ENCODE results near the gene UTS2R. TPM values are rescaled to one million over a fixed set of nuclear protein-coding genes. Genes with fewer than 3 reads are reported as not detected.

UTS2R gene
- total RNA-seq, 1 donor from 2014 or later: not detected

- Mint-ChIP-seq H3K27me3 (ENCODE audit: unreplicated experiment) (peaks cover 18% of the 10 kb centered on the region), H3K27ac (ENCODE audit: unreplicated experiment) (no peak overlapping the region), H3K36me3 (ENCODE audit: unreplicated experiment) (no peaks in the 10 kb centered on the region), H3K4me3 (ENCODE audit: unreplicated experiment) (no peak overlapping the region), H3K4me1 (ENCODE audit: unreplicated experiment) (peaks cover 13% of the 10 kb centered on the region), H3K9me3 (ENCODE audit: unreplicated experiment) (no peaks in the 10 kb centered on the region)
- DNase-seq (ENCODE audit: extremely low spot score, unreplicated experiment): peak; percentile 94
- peak; percentile 98 for TF ChIP-seq CTCF (IDR thresholded peaks at IDR 0.05)
Measured at GRCh38 chr17:82351713-82352488, 19.7 kb upstream of the UTS2R start.

DNA sequence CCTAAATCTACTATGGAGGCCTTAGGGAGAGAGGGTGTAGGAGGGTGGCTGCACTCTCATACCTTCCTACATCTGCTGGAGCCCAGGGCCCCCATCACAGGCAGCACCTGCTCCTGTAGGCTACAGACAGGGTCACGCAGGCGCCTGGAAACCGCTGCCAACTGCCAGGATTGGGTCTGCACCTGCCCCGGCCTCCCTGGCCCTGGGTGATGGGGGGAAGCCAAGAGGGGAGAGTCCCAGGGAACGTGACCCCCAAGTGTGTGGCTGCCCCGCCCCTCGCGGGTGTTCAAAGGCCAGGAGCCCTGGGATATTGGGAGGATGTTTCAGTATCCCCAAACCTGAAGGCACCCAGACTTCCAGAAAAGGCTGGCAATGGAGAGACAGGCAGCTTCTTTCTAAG lies 18.1 kb upstream of the UTS2R start:
- TF ChIP-seq CTCF (IDR thresholded peaks at IDR 0.05): no peak
- Mint-ChIP-seq H3K27me3 (ENCODE audit: unreplicated experiment) (peaks cover 22% of the 10 kb centered on the region), H3K9me3 (ENCODE audit: unreplicated experiment) (no peaks in the 10 kb centered on the region), H3K36me3 (ENCODE audit: unreplicated experiment) (no peaks in the 10 kb centered on the region), H3K4me3 (ENCODE audit: unreplicated experiment) (no peak overlapping the region), H3K4me1 (ENCODE audit: unreplicated experiment) (peaks cover 13% of the 10 kb centered on the region), H3K27ac (ENCODE audit: unreplicated experiment) (no peak overlapping the region)
- DNase-seq (ENCODE audit: extremely low spot score, unreplicated experiment): no peak

DNA sequence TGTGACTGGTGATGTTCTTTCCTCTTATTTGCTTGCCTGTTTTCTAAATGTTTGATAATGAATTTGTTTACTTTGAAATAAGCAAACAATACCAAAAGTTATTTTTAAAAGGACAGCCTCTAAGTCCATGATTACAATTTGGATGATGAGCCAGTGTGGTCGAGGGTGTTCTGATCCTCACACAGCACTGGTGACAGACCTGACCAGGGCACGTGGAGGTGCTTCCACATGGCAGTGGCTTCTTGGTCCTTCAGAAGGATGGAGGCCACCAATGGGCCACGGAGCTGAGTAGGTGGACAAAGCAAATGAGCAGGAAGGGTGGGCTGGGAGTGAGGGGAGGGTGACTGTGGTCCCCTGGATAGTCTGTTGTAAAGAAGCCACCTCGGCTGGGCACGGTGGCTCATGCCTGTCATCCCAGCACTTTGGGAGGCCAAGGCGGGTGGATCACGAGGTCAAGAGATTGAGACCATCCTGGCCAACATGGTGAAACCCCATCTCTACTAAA lies 16.7 kb upstream of the UTS2R start:
- Mint-ChIP-seq H3K27me3 (ENCODE audit: unreplicated experiment) (peaks cover 15% of the 10 kb centered on the region), H3K4me3 (ENCODE audit: unreplicated experiment) (no peak overlapping the region), H3K4me1 (ENCODE audit: unreplicated experiment) (peaks cover 4% of the 10 kb centered on the region), H3K9me3 (ENCODE audit: unreplicated experiment) (no peaks in the 10 kb centered on the region), H3K36me3 (ENCODE audit: unreplicated experiment) (no peaks in the 10 kb centered on the region), H3K27ac (ENCODE audit: unreplicated experiment) (no peak overlapping the region)
- no peak for DNase-seq (ENCODE audit: extremely low spot score, unreplicated experiment)
- TF ChIP-seq CTCF (IDR thresholded peaks at IDR 0.05): no peak

GRCh38 chr17:82355770-82356427 lies 15.7 kb upstream of the UTS2R start:
- Mint-ChIP-seq H3K27ac (ENCODE audit: unreplicated experiment) (no peak overlapping the region), H3K36me3 (ENCODE audit: unreplicated experiment) (no peaks in the 10 kb centered on the region), H3K27me3 (ENCODE audit: unreplicated experiment) (peaks cover 15% of the 10 kb centered on the region), H3K4me1 (ENCODE audit: unreplicated experiment) (peaks cover 4% of the 10 kb centered on the region), H3K9me3 (ENCODE audit: unreplicated experiment) (no peaks in the 10 kb centered on the region), H3K4me3 (ENCODE audit: unreplicated experiment) (no peak overlapping the region)
- no peak for TF ChIP-seq CTCF (IDR thresholded peaks at IDR 0.05)
- DNase-seq (ENCODE audit: extremely low spot score, unreplicated experiment): no peak

DNA sequence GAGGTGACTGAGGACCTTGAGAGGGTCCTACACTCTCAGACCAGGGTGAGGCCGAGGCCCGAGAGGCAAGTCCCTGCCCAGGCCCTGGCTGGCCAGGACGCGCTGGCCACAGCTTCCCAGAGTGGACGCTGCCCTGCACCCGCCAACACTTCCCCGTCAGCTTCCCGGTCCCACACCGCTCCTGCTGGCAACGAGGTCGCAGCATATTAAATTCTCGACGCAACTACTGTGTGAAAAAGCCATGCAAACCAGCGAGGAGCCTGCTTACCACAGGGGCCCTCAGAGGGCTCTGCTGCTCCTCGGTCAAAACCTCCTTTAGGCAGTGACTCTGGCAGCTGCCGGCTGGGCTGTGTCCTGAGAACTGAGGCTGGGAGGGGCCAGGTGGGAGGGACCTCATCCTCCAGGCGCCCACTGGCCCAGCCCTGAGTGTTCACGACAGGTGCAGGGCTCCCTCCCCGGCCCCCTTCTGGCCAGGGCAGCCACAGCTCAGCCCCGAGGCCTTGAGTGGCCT lies 14.7 kb upstream of the UTS2R start:
- no peak for TF ChIP-seq CTCF (IDR thresholded peaks at IDR 0.05)
- no peak for DNase-seq (ENCODE audit: extremely low spot score, unreplicated experiment)
- Mint-ChIP-seq H3K36me3 (ENCODE audit: unreplicated experiment) (no peaks in the 10 kb centered on the region), H3K4me1 (ENCODE audit: unreplicated experiment) (peaks cover 4% of the 10 kb centered on the region), H3K4me3 (ENCODE audit: unreplicated experiment) (no peak overlapping the region), H3K27ac (ENCODE audit: unreplicated experiment) (no peak overlapping the region), H3K27me3 (ENCODE audit: unreplicated experiment) (peaks cover 18% of the 10 kb centered on the region), H3K9me3 (ENCODE audit: unreplicated experiment) (no peaks in the 10 kb centered on the region)

Data from osteocyte (in vitro differentiated cells).